C4-2B (cell line): ENCODE data around the gene PRRT1.
A peak's percentile ranks its signal among the peaks of the same experiment; 100 is the strongest.

Experiments
- H3K27ac ChIP-seq: fragments of 450-650 bp; 2 replicates; pipeline ENCODE4 v1.5.1; 2017
- ZFX ChIP-seq: fragments of 450-650 bp; IDR thresholded peaks from 2 replicates; pipeline ENCODE4 v1.6.1; 2017
- TF ChIP-seq, protein P1 (sequence below): fragments of 450-650 bp; conservative IDR thresholded peaks from 2 replicates; pipeline ENCODE4 v1.5.1; 2017; ENCODE audit warnings: mild to moderate bottlenecking

PRRT1 gene

DNA sequence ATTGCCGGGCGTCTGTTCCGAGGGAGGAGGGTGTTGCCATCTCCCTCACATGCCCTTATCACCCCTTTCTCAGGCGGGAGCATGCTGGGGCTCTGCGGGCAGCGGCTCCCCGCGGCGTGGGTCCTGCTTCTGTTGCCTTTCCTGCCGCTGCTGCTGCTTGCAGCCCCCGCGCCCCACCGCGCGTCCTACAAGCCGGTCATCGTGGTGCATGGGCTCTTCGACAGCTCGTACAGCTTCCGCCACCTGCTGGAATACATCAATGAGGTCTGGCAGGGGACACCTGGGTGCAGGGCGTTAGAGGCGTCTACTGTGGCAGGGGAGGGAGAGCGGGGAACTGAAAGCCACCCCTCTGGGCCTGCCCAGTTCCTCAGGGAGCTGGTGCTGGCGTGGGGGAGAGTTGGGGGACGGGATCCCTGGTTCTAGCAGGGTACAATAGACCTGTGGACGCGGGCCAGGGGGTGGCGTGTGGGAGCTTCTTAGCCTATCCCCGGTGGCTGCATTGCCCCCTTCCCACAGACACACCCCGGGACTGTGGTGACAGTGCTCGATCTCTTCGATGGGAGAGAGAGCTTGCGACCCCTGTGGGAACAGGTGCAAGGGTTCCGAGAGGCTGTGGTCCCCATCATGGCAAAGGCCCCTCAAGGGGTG, 2.9 kb upstream of the PRRT1 start:
- peak overlapping the region; percentile 83 for H3K27ac ChIP-seq
- TF ChIP-seq, protein P1, sequence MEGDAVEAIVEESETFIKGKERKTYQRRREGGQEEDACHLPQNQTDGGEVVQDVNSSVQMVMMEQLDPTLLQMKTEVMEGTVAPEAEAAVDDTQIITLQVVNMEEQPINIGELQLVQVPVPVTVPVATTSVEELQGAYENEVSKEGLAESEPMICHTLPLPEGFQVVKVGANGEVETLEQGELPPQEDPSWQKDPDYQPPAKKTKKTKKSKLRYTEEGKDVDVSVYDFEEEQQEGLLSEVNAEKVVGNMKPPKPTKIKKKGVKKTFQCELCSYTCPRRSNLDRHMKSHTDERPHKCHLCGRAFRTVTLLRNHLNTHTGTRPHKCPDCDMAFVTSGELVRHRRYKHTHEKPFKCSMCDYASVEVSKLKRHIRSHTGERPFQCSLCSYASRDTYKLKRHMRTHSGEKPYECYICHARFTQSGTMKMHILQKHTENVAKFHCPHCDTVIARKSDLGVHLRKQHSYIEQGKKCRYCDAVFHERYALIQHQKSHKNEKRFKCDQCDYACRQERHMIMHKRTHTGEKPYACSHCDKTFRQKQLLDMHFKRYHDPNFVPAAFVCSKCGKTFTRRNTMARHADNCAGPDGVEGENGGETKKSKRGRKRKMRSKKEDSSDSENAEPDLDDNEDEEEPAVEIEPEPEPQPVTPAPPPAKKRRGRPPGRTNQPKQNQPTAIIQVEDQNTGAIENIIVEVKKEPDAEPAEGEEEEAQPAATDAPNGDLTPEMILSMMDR = peak; percentile 79
- no peak for TF ChIP-seq ZFX

DNA sequence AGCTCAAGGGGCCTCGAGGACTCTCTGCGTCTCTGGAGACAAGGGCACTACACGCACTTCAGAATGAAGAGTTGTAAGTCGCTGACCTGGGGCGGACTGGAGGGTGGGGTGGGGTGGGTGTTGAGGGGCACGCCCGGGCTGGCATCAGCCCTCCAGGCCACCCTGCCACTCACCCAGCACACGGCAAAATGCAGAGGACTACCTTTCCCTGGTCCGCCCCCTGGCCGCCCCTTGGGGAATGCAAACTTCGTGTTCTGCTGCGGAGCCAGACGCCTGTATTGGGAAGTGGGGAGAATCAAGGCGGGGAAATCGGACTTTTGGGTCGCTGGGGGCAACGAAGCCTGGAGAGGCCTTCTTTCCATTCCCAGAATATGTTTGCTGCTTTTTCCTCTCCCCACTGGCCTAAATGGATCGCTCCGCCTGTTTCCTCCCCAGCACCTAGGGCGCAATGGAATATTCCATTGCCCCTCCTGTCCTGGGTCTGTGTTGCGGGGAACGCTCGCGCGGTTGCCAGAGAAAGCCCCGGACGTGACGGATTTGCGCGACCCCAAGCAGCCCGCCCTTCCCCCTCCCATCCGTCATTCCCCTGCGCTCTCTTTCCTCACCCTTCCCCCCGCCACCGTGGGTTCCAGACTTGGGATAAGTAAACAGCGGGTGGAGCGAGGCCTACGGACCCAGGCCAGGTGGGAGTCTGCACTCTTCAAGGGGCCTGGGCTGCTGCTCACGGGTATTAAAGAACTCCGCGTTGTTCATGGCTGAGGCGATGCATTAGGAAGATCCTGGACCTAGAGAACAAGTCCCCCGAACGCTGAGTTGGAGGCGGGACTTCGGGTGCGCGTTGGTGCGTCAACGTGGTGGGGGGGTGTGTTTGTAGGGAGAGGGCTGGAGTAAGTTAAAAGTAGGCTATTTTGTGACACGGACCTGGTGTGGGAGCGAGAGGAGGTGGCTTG, 2.1 kb upstream of the PRRT1 start, which contains the start of gene PPT2:
PPT2 (plus strand) TSS at position 578 of the 950 bp plus-strand sequence. CDS start 454 bp downstream, outside the sequence.
- TF ChIP-seq, protein P1 = no peak
- TF ChIP-seq ZFX = peak; percentile 41; the same call in 1 of the 2 replicates
- H3K27ac ChIP-seq = peak within 1 kb of the TSS; percentile 83

DNA sequence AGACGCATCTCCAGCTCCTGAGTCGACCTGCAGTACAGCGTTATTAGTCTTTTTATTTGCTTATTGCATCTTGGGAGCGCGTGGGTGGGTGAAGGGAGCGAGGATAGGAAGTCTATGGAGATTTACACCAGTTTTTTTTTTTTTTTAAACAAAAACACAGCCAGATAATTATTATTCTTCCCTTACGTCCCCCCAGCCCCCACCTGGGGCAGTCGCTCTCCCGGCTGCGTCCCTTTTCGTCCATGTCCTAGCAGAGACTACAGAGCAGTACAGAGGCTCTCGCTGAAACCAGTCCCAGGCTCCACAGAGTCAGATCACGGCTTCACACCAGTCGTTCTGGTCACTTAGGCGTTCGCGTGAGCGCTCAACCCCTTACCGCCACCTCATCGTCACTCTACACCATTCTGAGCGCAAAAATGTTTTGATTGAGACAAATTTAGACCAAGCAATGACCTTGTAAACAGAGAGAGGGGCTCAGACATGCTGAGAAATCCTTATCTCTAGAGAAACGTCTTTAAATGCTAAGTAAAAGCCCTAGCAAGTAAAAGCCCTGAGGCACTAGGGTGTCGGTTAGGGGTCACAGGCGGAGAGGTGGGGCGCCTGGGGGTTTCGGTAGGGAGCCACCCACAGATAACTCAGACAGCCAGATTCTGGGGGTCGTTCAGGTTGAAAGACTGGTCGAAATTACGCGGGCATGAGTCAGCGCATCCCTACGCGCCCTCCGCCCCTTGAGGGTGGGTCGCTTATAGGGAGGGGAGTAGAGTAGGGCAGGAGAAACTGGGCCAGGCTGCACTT, 1.2 kb upstream of the PRRT1 start:
- TF ChIP-seq ZFX = no peak
- TF ChIP-seq, protein P1 = no peak
- peak overlapping the region; percentile 83 for H3K27ac ChIP-seq

DNA sequence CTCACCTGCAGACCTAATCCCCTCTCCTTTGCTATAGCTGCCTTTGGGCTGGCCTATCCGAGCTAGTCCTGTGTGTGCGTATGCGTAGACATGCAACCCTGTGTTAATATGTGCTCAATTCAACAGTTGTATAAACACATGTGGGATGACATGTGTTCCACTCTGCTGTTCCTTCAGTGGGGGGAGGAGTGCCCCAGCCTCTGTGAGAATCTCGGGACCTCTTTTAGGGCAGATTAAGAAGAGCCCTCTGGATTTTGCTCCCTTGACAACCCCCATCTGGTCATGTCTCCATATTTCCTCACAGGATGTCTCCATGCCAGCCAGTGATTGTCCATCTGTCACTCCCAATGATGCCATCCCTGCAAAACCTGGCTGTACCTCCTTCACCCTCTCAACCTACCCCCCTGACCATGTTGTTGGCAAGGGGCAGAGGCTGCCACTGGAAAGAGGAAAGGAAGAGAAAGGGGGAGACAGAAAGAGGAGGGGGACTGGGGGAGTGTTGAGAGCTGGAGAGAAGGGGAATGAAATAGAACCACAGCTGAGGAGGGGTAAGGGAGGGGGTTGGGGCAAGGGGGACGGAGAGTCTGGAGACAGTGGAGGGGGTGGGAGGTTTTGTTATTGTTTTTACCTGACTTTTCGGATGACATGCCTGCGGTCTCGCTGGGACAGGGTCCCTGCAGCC, 417 bp downstream of the PRRT1 start:
- TF ChIP-seq, protein P1 = no peak
- TF ChIP-seq ZFX = no peak
- H3K27ac ChIP-seq = no peak overlapping the region

DNA sequence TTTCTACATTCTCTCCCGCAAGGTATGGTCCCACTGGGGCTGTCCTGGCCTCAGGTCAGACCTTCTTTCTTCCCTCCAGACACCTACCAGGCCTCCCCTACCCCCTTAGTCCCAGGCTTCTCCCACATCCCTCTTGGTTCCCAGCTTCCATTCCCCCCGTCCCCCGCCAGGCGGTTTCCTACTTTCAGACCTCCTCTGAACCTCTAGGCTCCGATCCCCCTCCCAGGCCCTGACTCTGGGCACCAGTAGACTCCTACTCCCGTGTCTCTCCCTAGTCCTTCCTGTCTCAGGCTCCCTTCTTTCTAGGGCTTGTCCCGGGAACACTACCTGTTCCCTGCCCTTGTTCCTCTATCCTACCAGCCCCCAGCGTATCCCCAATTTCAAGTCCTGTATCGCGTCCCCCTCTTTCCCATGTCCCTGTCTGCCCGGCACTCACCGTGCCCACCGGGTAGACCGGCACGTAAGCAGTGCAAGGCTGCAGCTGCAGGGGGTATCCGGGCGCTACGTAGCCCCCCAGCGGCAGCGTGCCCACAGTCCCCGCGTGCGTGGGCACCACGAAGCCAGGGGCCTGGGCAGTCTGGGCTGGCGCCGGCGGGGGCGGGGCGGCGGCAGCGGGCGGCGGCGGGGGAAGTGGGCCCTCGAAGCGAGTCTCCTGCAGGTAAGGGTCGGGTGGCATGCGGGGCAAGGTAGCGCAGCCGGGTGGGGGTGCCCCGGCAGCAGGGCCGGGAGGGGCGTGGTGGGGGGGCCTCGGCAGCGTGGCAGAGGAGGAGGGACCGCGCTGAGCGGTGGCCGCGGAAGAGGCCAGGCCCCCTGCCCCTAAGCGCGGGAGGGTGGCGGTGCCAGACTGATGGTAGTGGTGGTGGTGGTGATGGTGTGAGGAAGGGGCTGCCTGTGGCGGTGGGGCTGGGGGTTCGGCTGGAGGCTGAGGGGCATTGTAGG, 1.5 kb downstream of the PRRT1 start:
- TF ChIP-seq, protein P1 = no peak
- TF ChIP-seq ZFX = no peak
- no peak overlapping the region for H3K27ac ChIP-seq
